Fibroblast of pulmonary artery (primary cell): ENCODE data around the gene FOSL2.

Source experiments
- DNase-seq: peaks from one replicate; pipeline ENCODE4 v3.0.0-alpha.2; 2010; ENCODE audit warnings: low read depth
- H3K4me3 ChIP-seq: replicated peaks from 2 replicates; pipeline ENCODE4 v1.5.1; 2011; ENCODE audit warnings: low read depth, mild to moderate bottlenecking, control low read depth, low read length, moderate library complexity
- CTCF ChIP-seq: IDR thresholded peaks from 2 replicates; pipeline ENCODE4 v1.5.1; 2011; ENCODE audit warnings: mild to moderate bottlenecking, control low read depth, low read length, inconsistent platforms; ENCODE audit errors: missing control alignments

The FOSL2 gene

GRCh38 chr2:28389399-28390240 is 3.0 kb upstream of the FOSL2 start:
- peak overlapping the region; percentile 63 for H3K4me3 ChIP-seq
- DNase-seq: no peak
- no peak for TF ChIP-seq CTCF

- H3K4me3 ChIP-seq: peak overlapping the region; percentile 63
- peak; percentile 14 for TF ChIP-seq CTCF
- DNase-seq: peak; percentile 98
Measured at GRCh38 chr2:28390241-28390745, 2.4 kb upstream of the FOSL2 start.

GRCh38 chr2:28390746-28391563 is 1.7 kb upstream of the FOSL2 start:
- peak overlapping the region; percentile 63 for H3K4me3 ChIP-seq
- peak; percentile 93 for DNase-seq
- TF ChIP-seq CTCF: no peak

- DNase-seq: peak; percentile 94
- peak overlapping the region; percentile 63 for H3K4me3 ChIP-seq
- no peak for TF ChIP-seq CTCF
Measured at GRCh38 chr2:28391564-28392296, 928 bp upstream of the FOSL2 start.

- TF ChIP-seq CTCF: no peak
- H3K4me3 ChIP-seq: peak overlapping the region; percentile 99
- peak; percentile 74 for DNase-seq
Measured at GRCh38 chr2:28393114-28393836, 617 bp downstream of the FOSL2 start.

GRCh38 chr2:28394331-28394877 is 1.7 kb downstream of the FOSL2 start:
- H3K4me3 ChIP-seq: peak overlapping the region; percentile 99
- DNase-seq: peak; percentile 65
- TF ChIP-seq CTCF: no peak
